Suprapubic skin (tissue), 4 donors: Measurements from ENCODE around the gene LRP1B. TPM values are rescaled to one million over a fixed set of nuclear protein-coding genes. Genes with fewer than 3 reads are reported as not detected.

Experiments
- DNase-seq, 2 donors: peaks; one replicate each; pipeline ENCODE4 v3.0.0-alpha.2; 2019; ENCODE audit warnings: low spot score in 2 of 2
- H3K27ac ChIP-seq: fragments of 200-600 bp; sonication (generic); one replicate; pipeline ENCODE4 v1.5.1; 2019
- H3K27me3 ChIP-seq: fragments of 200-600 bp; sonication (generic); one replicate; pipeline ENCODE4 v1.5.1; 2019
- H3K36me3 ChIP-seq: fragments of 200-600 bp; sonication (generic); one replicate; pipeline ENCODE4 v1.5.1; 2019
- H3K4me1 ChIP-seq: fragments of 200-600 bp; sonication (generic); one replicate; pipeline ENCODE4 v1.5.1; 2019
- H3K4me3 ChIP-seq: fragments of 200-600 bp; sonication (generic); one replicate; pipeline ENCODE4 v1.5.1; 2019; ENCODE audit warnings: mild to moderate bottlenecking
- H3K9me3 ChIP-seq: fragments of 200-600 bp; sonication (generic); one replicate; pipeline ENCODE4 v1.5.1; 2019
- EP300 ChIP-seq: sonication (generic); formaldehyde crosslinking; IDR thresholded peaks from one replicate; pipeline ENCODE4 v1.6.1; 2017; ENCODE audit warnings: antibody characterized with exemption
- POLR2A ChIP-seq, 2 donors: fragments of 450-650 bp; IDR thresholded peaks; one replicate each; pipeline ENCODE4 v1.6.1; 2017; ENCODE audit warnings: antibody characterized with exemption in 2 of 2, mild to moderate bottlenecking in 2 of 2, moderate library complexity in 2 of 2
- POLR2AphosphoS5 ChIP-seq, 3 donors: sonication (generic); formaldehyde crosslinking; IDR thresholded peaks; one replicate each; pipeline ENCODE4 v1.6.1; 2017; ENCODE audit warnings: antibody characterized with exemption in 3 of 3
- WGBS: methylation state at CpG from one replicate; pipeline ENCODE4 v1.1.5; 2018; 5-methylcytosine and 5-hydroxymethylcytosine counted together
- total RNA-seq, 4 donors: library from RNA; depleted of rRNA; stranded (reverse); fragments of >200 nt; gene quantifications; one replicate each; pipeline ENCODE4 v1.1.0, GENCODE V29; 2016
- TF ChIP-seq, protein P1 (sequence below), 2 donors: fragments of 200-600 bp in 1 of 2; fragments of 450-650 bp in 1 of 2; sonication (generic) in 1 of 2; IDR thresholded peaks; one replicate each; pipeline ENCODE4 v1.5.1; 2016 to 2019; ENCODE audit warnings: antibody characterized with exemption in 2 of 2, mild to moderate bottlenecking in 1 of 2, moderate library complexity in 1 of 2

The LRP1B gene
- total RNA-seq, 4 donors from 2014 or later = 0.11 to 2.7 (median 1.3) TPM

DNA sequence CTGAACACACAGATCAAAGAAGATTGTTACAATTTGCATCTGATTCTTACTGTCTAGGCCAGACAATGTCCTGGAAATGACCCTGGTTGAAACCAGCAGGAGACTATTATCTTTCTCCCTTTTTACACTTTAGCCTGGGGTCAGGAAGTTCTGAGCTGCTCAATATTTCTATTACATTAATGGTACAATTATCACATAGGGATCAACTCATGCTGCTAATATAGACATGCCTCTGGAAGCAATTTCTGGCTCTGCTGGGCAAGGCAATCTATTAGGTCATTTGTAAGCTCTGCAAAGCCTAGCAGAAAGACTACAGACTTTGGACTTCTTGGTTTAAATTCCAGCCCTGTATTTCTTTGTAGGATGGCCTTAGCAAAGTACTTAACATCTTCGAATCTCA is 205.3 kb downstream of the LRP1B start:
- 48% methylated on average over 1 of the region's 1 CpG for WGBS
- Histone ChIP-seq H3K27me3 (no peaks in the 10 kb centered on the region), H3K4me3 (no peak overlapping the region), H3K36me3 (no peaks in the 10 kb centered on the region), H3K9me3 (peaks cover 8% of the 10 kb centered on the region), H3K4me1 (no peaks in the 10 kb centered on the region), H3K27ac (no peak overlapping the region)
- TF ChIP-seq POLR2A (IDR thresholded peaks at IDR 0.05) (no peak), EP300 (no peak), POLR2AphosphoS5 (IDR thresholded peaks at IDR 0.05) (no peak)
- TF ChIP-seq, protein P1, sequence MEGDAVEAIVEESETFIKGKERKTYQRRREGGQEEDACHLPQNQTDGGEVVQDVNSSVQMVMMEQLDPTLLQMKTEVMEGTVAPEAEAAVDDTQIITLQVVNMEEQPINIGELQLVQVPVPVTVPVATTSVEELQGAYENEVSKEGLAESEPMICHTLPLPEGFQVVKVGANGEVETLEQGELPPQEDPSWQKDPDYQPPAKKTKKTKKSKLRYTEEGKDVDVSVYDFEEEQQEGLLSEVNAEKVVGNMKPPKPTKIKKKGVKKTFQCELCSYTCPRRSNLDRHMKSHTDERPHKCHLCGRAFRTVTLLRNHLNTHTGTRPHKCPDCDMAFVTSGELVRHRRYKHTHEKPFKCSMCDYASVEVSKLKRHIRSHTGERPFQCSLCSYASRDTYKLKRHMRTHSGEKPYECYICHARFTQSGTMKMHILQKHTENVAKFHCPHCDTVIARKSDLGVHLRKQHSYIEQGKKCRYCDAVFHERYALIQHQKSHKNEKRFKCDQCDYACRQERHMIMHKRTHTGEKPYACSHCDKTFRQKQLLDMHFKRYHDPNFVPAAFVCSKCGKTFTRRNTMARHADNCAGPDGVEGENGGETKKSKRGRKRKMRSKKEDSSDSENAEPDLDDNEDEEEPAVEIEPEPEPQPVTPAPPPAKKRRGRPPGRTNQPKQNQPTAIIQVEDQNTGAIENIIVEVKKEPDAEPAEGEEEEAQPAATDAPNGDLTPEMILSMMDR (IDR thresholded peaks at IDR 0.05) = no peak
- no peak for DNase-seq

DNA sequence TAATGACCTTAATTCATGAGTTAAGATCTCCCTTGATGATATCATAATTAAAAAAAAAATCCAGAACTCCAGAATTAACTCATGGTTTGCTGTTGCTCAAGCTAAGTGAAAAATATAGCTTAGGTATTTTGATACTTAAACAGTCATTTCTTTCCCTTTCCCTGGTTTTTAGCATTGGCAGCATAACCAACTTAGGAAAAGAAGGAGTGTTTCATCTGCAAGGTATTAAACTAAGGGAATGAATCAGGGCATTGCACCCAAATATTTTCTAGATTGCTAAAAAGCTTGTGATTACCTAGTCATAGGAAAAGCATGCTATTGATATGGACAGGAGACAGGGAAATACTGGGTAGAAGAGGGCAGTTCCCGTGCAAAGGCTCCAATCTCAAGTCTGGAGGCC is 207.2 kb downstream of the LRP1B start:
- Histone ChIP-seq H3K27ac (no peak overlapping the region), H3K9me3 (peaks cover 8% of the 10 kb centered on the region), H3K36me3 (no peaks in the 10 kb centered on the region), H3K4me3 (no peak overlapping the region), H3K4me1 (no peaks in the 10 kb centered on the region), H3K27me3 (no peaks in the 10 kb centered on the region)
- TF ChIP-seq, protein P1 (IDR thresholded peaks at IDR 0.05) = no peak
- no peak for TF ChIP-seq POLR2A (IDR thresholded peaks at IDR 0.05)
- TF ChIP-seq EP300 = no peak
- TF ChIP-seq POLR2AphosphoS5 (IDR thresholded peaks at IDR 0.05) = no peak
- no peak for DNase-seq
- 81% methylated on average over 1 of the region's 1 CpG for WGBS

DNA sequence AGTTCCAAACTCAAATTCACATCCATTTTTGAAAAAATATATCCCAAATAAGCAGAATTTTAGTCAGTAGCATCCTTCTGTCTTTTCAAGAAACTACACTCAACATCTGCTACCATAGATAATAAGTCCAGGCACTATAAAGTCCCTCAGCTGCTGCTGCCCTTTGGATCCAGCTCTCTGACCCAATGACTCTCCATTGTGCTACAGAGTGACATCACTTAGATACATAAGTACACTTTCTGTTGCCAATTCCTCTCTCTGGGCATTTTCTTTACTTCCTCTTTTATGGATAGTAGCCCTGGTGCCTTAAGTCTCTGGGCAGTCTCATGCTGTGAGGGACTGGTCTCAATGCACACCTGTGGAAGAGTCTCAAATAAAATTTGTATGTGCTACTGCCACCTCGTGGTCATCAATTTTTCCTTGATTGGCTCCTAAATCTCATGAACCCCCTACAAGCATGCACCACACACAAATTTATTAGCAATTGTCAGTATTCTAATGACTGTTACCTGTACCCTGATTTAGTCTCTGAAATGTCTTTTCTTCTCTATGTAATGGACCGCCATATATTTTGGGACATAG is 219.2 kb downstream of the LRP1B start:
- WGBS = 59% methylated on average over 2 of the region's 2 CpGs
- H3K36me3 ChIP-seq = no peaks in the 10 kb centered on the region
- no peaks in the 10 kb centered on the region for H3K9me3 ChIP-seq
- no peak overlapping the region for H3K4me3 ChIP-seq
- DNase-seq = no peak
- no peaks in the 10 kb centered on the region for H3K4me1 ChIP-seq
- no peaks in the 10 kb centered on the region for H3K27me3 ChIP-seq
- no peak overlapping the region for H3K27ac ChIP-seq
- TF ChIP-seq EP300 (no peak), POLR2A (IDR thresholded peaks at IDR 0.05) (no peak), POLR2AphosphoS5 (IDR thresholded peaks at IDR 0.05) (no peak)
- TF ChIP-seq, protein P1 (IDR thresholded peaks at IDR 0.05) = no peak

DNA sequence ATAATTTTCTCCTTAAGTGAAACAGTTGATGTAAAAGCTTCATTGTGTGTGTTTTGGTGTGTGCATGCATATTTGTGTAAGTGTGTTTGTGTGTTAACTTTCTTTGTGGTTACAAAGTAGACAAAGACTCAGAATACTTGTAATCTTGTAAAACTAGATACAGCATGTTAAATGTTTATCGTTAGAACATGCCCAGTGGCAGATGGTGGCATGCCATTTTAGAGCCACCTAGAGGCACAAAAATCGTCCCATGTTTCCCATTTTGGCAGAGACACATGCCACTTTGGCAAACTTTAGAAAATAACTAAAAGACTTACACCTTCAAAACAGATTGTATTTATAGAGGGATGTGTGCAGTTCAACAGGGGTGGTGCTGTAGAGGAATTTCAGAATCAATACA is 224.1 kb downstream of the LRP1B start:
- WGBS = 37% methylated on average over 2 of the region's 2 CpGs
- H3K9me3 ChIP-seq = no peaks in the 10 kb centered on the region
- H3K4me3 ChIP-seq = no peak overlapping the region
- DNase-seq = no peak
- no peak for TF ChIP-seq EP300
- no peak for TF ChIP-seq POLR2AphosphoS5 (IDR thresholded peaks at IDR 0.05)
- TF ChIP-seq, protein P1 (IDR thresholded peaks at IDR 0.05) = no peak
- no peak for TF ChIP-seq POLR2A (IDR thresholded peaks at IDR 0.05)
- H3K27ac ChIP-seq = no peak overlapping the region
- H3K4me1 ChIP-seq = no peaks in the 10 kb centered on the region
- H3K27me3 ChIP-seq = no peaks in the 10 kb centered on the region
- no peaks in the 10 kb centered on the region for H3K36me3 ChIP-seq

DNA sequence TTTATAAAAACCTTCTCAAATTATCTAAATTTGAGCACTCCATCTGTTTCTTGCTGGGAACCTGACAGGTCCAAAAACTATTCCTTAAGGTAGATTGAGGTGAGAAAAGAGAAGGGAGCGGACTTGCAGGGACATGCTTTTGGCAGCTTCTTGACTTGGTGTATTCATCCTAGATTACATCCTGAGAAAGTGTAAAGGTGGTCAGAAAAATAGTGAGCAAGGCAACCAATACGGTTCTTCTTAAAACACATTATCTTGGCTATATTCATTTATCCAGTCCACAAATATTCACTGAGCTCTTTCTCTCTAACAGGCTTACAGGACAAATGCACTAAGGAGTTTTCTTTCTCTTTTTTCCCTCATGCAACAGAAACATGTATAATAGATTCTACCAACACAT is 230.0 kb downstream of the LRP1B start:
- WGBS = 51% methylated on average over 2 of the region's 2 CpGs
- no peaks in the 10 kb centered on the region for H3K36me3 ChIP-seq
- H3K9me3 ChIP-seq = no peaks in the 10 kb centered on the region
- H3K4me3 ChIP-seq = no peak overlapping the region
- H3K27ac ChIP-seq = no peak overlapping the region
- TF ChIP-seq POLR2A (IDR thresholded peaks at IDR 0.05) (no peak), POLR2AphosphoS5 (IDR thresholded peaks at IDR 0.05) (no peak), EP300 (no peak)
- TF ChIP-seq, protein P1 (IDR thresholded peaks at IDR 0.05) = no peak
- H3K4me1 ChIP-seq = no peaks in the 10 kb centered on the region
- H3K27me3 ChIP-seq = no peaks in the 10 kb centered on the region
- no peak for DNase-seq
